Adrenal gland (tissue), 12 donors: ENCODE results near the gene GPR155. TPM values are rescaled to one million over a fixed set of nuclear protein-coding genes. Genes with fewer than 3 reads are reported as not detected.

Experiments
- DNase-seq, 7 donors: peaks; one replicate each; pipeline ENCODE4 v3.0.0-alpha.2; 2019 to 2020
- H3K27ac ChIP-seq, 5 donors: fragments of 200-600 bp; sonication (generic) in 4 of 5; 1 replicate in 3 of 5; 2 replicates in 2 of 5; pipeline versions ENCODE4 v1.5.1 to v1.8.0; 2016 to 2020; ENCODE audit warnings: mild to moderate bottlenecking in 1 of 5
- H3K27me3 ChIP-seq: fragments of 200-600 bp; 2 replicates; pipeline ENCODE4 v1.8.0; 2021
- H3K36me3 ChIP-seq, 2 donors: fragments of 200-600 bp; replicated peaks in 1 of 2; 1 replicate in 1 of 2; 2 replicates in 1 of 2; pipeline versions ENCODE4 v1.5.1 to v1.8.0; 2018 to 2022
- H3K4me1 ChIP-seq, 2 donors: fragments of 200-600 bp; replicated peaks in 1 of 2; 1 replicate in 1 of 2; 2 replicates in 1 of 2; pipeline versions ENCODE4 v1.5.1 to v1.8.0; 2018 to 2021
- H3K4me3 ChIP-seq, 4 donors: fragments of 200-600 bp; sonication (generic) in 3 of 4; one replicate each; pipeline ENCODE4 v1.5.1; 2016 to 2018
- H3K9me3 ChIP-seq, 3 donors: fragments of 200-600 bp; sonication (generic) in 1 of 3; replicated peaks in 1 of 3; 1 replicate in 2 of 3; 2 replicates in 1 of 3; pipeline versions ENCODE4 v1.5.1 to v1.8.0; 2016 to 2021
- POLR2A ChIP-seq, 2 donors: fragments of 450-650 bp; IDR thresholded peaks; one replicate each; pipeline ENCODE4 v1.6.1; 2017; ENCODE audit warnings: antibody characterized with exemption in 2 of 2, mild to moderate bottlenecking in 2 of 2, moderate library complexity in 1 of 2
- WGBS, 4 donors: extraction: QIAGEN DNeasy Blood & Tissue Kit in 2 of 4; methylation state at CpG; one replicate each; pipeline versions ENCODE4 v1.1.5 to v1.1.7; 2013 to 2017; 5-methylcytosine and 5-hydroxymethylcytosine counted together
- intact Hi-C, 2 donors: fragments of 100-400 bp; cut with DNase I; formaldehyde crosslinking; loops; one replicate each; pipeline versions ENCODE4 v1.14.1 to v1.15.0; 2022 to 2023
- polyA plus RNA-seq, 3 donors: library from polyadenylated mRNA; stranded (reverse); fragments of 200-250 nt in 2 of 3; fragments of 350-450 nt in 1 of 3; fragmentation: Illumina TruSeq in 1 of 3; extraction: RNeasy Lipid Tissue Mini Kit (QIAGEN cat#74804) in 1 of 3; gene quantifications; one replicate each; pipeline ENCODE4 v1.2.3, GENCODE V29; 2013 to 2014
- total RNA-seq, 9 donors: library from RNA; depleted of rRNA in 4 of 9; stranded (reverse); fragments of >200 nt in 4 of 9; fragments of 120-200 nt in 1 of 9; fragmentation: NEBNext Ultra II Directional in 1 of 9; extraction: Animal tissue kit (Norgen Biotek cat#: 25700) in 1 of 9; gene quantifications; one replicate each; pipeline versions ENCODE4 v1.1.0 to v1.2.4, GENCODE V29; 2013 to 2023
- TF ChIP-seq, protein P1 (sequence below), 6 experiments: fragments of 450-650 bp in 4 of 6; fragments of 200-600 bp in 2 of 6; sonication (generic) in 1 of 6; IDR thresholded peaks; 1 replicate in 5 of 6; 2 replicates in 1 of 6; pipeline versions ENCODE4 v1.5.1 to v1.8.0; 2016 to 2021; ENCODE audit warnings: antibody characterized with exemption in 6 of 6, mild to moderate bottlenecking in 2 of 6, moderate library complexity in 1 of 6
- donor health status: healthy with polysubstance abuse.
- donor health status: Bipolar disorder and iron deficiency.
- donor health status: DM: yes; HTN: yes; CAD: no.
- donor health status: DM: no; HTN: no; CAD: no.
- donor health status: DM: no; HTN: no; CAD: no.
- donor health status: DM: yes; HTN: yes; CAD: no.

GPR155 gene
- total and polyA plus RNA-seq, 12 donors: 1.8 to 17.6 (median 10.0) TPM

DNA sequence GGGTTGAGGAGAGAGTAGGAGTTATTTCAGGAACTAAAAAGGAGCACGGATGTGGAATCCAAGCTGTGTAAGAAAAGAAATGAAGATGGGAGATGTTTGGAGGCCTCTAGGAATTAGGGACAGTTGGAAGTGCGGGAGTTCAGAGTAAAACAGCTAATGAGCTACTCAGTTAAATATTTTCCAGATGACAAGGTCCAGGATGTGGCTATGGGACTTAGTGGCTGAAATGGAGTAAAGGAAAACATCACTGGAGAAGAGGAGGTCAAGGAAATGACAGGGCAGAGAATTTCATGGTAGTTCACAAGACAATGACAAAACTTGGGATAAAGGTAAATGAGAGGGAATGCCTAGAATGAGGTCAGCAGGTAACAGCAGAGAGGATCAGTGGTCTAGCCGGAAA lies 13.0 kb downstream of the GPR155 start:
- whole genome bisulfite sequencing, 4 donors: 80 to 91% (median 87%) methylated on average over 3 of the region's 3 CpGs
- Histone ChIP-seq H3K27me3 (no peaks in the 10 kb centered on the region), H3K4me1 (no peaks in the 10 kb centered on the region), H3K9me3 (no peaks in the 10 kb centered on the region), H3K36me3 (no peaks in the 10 kb centered on the region), H3K27ac (no peak overlapping the region), H3K4me3 (no peak overlapping the region)
- TF ChIP-seq, protein P1, sequence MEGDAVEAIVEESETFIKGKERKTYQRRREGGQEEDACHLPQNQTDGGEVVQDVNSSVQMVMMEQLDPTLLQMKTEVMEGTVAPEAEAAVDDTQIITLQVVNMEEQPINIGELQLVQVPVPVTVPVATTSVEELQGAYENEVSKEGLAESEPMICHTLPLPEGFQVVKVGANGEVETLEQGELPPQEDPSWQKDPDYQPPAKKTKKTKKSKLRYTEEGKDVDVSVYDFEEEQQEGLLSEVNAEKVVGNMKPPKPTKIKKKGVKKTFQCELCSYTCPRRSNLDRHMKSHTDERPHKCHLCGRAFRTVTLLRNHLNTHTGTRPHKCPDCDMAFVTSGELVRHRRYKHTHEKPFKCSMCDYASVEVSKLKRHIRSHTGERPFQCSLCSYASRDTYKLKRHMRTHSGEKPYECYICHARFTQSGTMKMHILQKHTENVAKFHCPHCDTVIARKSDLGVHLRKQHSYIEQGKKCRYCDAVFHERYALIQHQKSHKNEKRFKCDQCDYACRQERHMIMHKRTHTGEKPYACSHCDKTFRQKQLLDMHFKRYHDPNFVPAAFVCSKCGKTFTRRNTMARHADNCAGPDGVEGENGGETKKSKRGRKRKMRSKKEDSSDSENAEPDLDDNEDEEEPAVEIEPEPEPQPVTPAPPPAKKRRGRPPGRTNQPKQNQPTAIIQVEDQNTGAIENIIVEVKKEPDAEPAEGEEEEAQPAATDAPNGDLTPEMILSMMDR (IDR thresholded peaks at IDR 0.05): no peak
- TF ChIP-seq POLR2A (IDR thresholded peaks at IDR 0.05): no peak
- intact Hi-C loops: no loop called here
- DNase-seq: no peak

DNA sequence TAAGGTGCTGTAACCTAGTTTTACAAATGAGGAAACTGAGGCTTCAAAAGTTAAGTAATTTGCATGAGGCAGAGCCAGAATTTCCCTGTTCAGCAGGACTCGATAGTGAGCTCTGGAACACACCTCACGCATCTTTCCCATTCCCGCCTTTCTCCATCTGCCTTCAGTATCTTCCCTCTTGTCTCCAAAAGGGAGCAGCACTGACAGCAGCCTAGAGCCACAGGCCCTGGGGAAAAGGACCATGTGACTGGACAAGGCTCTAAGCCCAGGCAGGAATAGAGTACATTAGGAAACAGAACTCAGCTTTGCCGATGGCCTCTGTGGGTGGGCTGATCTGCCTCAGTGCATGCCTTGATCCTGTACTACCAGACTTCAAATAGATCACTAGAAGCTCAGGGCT lies 21.5 kb downstream of the GPR155 start:
- H3K9me3 ChIP-seq: no peaks in the 10 kb centered on the region
- H3K4me3 ChIP-seq: no peak overlapping the region
- no peaks in the 10 kb centered on the region for H3K4me1 ChIP-seq
- peak in 1 of 7 donors; percentile 5 for DNase-seq
- no peak overlapping the region for H3K27ac ChIP-seq
- intact Hi-C loops: loop anchor here in 1 of 2 donors (2.0 to 10.0 kb wide), 2 partner anchors 55 to 229 kb away; no protein-coding TSS in a partner anchor
- H3K27me3 ChIP-seq: no peaks in the 10 kb centered on the region
- WGBS, 4 donors: 86 to 95% (median 88%) methylated on average over 4 of the region's 4 CpGs
- no peaks in the 10 kb centered on the region for H3K36me3 ChIP-seq
- TF ChIP-seq, protein P1 (IDR thresholded peaks at IDR 0.05): no peak
- TF ChIP-seq POLR2A (IDR thresholded peaks at IDR 0.05): no peak

DNA sequence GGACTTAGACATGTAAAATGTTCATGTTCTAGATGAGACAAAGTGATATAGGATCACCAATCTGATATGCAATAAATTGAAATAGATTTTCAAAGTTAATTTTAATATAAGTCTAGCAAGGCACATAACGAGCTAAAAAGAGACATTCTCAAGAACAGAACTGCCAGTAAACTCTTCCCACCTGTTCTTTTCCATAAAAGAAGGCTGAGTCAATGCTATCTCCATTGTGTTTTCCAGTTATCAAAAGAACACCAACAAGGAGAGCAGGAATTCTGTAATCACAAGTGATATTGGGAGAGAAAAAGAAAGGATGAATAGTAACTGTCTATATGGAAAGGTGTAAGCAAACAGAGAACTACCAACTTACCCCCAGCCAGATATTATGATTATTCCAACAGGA lies 25.6 kb downstream of the GPR155 start:
- no peak overlapping the region for H3K4me3 ChIP-seq
- no peaks in the 10 kb centered on the region for H3K9me3 ChIP-seq
- no peaks in the 10 kb centered on the region for H3K4me1 ChIP-seq
- DNase-seq: no peak
- 86 to 94% (median 91%) methylated on average over 1 of the region's 1 CpG for WGBS, 4 donors
- intact Hi-C loops: loop anchor here in 1 of 2 donors (10.0 kb wide), 1 partner anchor 234 kb away; no protein-coding TSS in a partner anchor
- H3K36me3 ChIP-seq: peaks cover 0 to 3% of the 10 kb centered on the region in 2 donors
- TF ChIP-seq, protein P1 (IDR thresholded peaks at IDR 0.05): no peak
- TF ChIP-seq POLR2A (IDR thresholded peaks at IDR 0.05): no peak
- H3K27ac ChIP-seq: no peak overlapping the region
- no peaks in the 10 kb centered on the region for H3K27me3 ChIP-seq

DNA sequence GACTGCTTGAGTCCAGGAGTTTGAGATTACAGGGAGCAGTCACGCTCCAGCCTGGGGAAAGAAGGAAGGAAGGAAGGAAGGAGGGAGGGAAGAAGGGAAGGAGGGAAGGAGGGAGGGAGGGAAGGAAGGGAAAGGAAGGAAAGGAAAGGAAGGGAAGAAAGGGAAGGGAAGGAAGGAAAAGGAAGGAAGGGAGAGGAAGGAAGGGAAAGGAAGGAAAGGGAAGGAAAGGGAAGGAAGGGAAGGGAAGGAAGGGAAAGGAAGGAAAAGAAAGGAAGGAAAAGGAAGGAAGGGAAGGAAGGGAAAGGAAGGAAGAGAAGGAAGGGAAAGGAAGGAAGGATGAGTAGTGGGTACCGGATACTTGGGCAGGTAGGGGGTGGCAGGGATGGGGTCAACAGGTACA lies 32.3 kb downstream of the GPR155 start:
- Histone ChIP-seq H3K36me3 (peaks cover 0 to 1% of the 10 kb centered on the region in 2 donors), H3K4me3 (no peak overlapping the region), H3K9me3 (no peaks in the 10 kb centered on the region), H3K27me3 (no peaks in the 10 kb centered on the region), H3K27ac (no peak overlapping the region), H3K4me1 (no peaks in the 10 kb centered on the region)
- 83 to 94% (median 89%) methylated on average over 2 of the region's 2 CpGs for WGBS, 4 donors
- intact Hi-C loops: no loop called here
- DNase-seq: no peak
- TF ChIP-seq, protein P1 (IDR thresholded peaks at IDR 0.05): no peak
- no peak for TF ChIP-seq POLR2A (IDR thresholded peaks at IDR 0.05)
